ENCODE results near the gene BICD1.

DNA sequence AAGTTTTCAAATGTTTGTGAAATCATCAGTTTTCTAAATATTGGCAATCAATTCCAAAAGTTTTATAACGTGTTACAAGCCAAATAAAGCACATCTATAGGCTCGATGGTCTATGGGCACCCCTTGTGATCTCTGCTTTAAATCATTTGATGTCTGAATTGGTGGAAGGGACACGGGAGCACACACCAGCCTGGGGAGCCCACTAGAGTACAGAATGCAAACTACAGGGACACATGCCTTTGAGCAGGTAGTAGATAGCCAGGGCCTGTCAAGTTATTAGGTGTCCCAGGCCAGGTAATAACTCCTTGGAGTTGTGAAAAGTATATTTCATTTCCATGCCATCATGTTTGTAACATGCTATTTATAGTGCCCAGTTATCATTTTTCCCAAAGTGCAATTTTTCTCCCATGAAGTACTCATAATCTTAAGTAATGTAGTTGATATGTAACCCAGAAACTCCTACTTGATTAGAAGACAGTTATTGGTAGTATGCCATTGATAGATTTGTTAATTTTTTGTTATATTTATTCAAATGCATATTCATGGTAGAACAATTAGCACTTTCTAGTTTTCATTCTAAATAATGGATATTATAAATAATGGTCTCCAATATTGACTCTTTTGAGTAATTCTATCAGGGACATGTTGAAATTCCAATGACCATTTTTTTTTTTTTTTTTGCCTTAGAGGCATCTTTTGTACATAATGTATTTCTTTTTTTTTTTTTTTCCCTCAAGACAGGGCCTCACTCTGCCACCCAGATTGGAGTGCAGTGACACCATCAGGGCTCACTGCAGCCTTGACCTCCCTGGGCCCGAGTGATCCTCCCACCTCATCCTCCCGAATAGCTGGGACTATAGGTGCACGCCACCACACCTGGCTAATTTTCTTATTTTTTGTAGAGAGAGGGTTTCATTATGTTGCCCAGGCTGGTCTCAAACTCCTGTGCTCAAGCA lies 195.8 kb downstream of the BICD1 start:
- TF ChIP-seq CTCF (conservative IDR thresholded peaks at IDR 0.05) (peak; percentile 54), EZH2 (IDR thresholded peaks at IDR 0.05; ENCODE audit: low read depth) (no peak)

Data from PC-9 (cell line).